Measurements from ENCODE around the gene PIAS2.

DNA sequence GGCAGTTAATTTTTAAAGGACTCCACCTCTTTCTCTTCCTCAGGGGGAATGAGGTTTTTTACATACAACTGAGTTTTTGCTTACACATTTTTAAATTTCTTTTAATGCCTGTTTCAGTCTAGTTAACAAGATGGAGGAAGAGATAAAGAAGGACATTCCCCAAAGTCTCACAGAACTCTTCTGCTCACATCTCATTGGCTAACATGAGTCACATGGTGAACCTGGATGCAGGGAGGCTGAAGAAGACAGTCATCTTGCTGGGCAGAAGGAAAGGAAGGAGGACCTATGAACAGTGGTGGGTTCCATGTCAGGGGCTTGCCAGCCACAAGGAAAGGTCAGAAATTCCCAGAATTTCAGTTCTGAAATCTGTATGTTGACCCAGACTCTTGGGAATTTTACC lies 150.1 kb downstream of the PIAS2 start:
- TF ChIP-seq POLR2A (IDR thresholded peaks at IDR 0.05; ENCODE audit: low read depth, low read length) (no peak), TAF1 (IDR thresholded peaks at IDR 0.05; ENCODE audit: borderline replicate concordance, low read depth, low read length) (no peak), POLR2AphosphoS5 (IDR thresholded peaks at IDR 0.05; ENCODE audit: low read depth, low read length) (no peak)

All from GM12892 (cell line).